ENCODE data around the gene SUMO3. TPM values are rescaled to one million over a fixed set of nuclear protein-coding genes. Genes with fewer than 3 reads are reported as not detected.

SUMO3 gene
- total RNA-seq, 1 donor from 2014 or later, result 90.0 TPM

DNA sequence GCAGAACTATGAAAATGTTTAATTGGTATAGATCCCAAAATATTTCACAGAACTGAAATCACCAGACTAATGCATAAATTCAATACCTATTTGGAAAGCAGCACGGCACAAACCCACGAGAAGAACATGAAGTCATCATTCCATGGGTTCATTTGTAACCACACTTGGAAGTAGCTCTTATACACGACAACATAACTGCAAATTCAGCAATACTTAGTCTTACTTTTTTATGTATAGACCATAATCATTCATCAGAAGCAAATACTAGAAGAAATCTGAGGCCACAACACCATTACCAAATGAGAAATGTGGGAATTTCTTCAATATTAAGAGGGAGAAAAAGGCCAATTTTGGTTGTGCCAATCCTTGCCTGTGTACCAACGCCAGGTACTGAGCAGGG is 12.0 kb downstream of the SUMO3 start:
- intact Hi-C loops (cut with micrococcal nuclease), result loop anchor here (10.0 kb wide), 1 partner anchor 151 kb away; the partner anchor contains the start of genes KRTAP12-3 and KRTAP12-4

DNA sequence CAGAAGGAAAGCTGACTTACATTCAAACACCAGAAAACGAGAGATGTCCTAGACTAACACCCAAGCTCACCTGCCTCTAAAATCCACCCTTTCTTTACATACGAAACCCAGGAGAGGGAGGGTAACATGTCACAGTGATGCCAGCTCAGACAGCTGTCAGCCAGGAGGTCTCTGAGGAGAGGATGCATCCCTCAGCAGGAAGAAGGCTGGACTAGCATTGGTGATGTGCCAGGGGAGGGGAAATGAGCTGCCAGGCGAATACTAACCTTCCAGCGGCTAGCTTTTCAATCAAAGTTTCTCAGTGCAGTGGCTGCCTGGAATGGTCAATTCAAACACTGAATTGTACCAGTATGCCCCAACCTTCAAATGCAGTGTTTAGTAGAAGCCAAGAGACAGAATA is 12.6 kb downstream of the SUMO3 start:
- intact Hi-C loops (cut with micrococcal nuclease), result loop anchor here (10.0 kb wide), 1 partner anchor 150 kb away; the partner anchor contains the start of genes KRTAP12-3 and KRTAP12-4

DNA sequence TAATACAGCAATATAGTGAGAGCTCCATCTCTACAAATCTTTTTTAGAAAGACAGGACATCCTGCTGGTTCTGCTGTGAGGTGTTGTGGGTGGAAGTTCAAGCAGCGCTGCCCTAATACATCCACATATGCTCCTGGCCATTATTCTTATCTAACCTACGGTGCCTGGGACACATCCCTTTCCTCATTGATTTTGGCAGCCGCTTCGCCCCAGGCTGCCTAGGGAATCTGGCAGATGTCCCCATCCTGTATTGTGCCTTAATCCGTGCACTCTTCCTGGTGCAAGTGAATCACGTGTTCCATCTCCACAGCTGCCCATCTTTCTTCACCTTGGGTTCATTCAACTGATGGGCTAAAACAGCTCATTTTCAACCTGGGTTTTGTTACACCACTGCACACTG is 13.1 kb downstream of the SUMO3 start:
- intact Hi-C loops (cut with micrococcal nuclease), result loop anchor here (5.0 to 10.0 kb wide), 4 partner anchors 150 to 467 kb away; partner anchors contain the start of genes CFAP410, KRTAP12-3 and KRTAP12-4

DNA sequence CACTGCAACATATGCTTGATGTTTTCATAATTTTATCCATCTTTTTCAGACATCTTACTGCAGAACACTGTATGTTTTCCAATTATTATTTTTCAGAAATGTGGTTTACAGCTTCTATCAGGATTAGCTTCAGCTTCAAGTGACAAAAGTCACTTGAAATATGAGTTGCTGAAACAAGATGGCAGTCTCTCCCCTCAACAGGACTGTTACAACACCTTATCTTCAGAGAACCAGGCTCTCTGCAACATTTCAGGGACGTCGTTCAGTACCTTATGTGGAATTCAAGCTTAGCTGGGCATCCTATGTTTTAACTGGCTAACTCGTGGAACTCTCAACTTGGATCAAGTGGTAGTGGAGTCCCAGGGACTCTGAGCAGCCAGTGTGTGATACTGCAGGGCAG is 14.2 kb downstream of the SUMO3 start:
- intact Hi-C loops (cut with micrococcal nuclease), result loop anchor here (5.0 to 10.0 kb wide), 4 partner anchors 149 to 466 kb away; partner anchors contain the start of genes CFAP410, KRTAP12-3 and KRTAP12-4

DNA sequence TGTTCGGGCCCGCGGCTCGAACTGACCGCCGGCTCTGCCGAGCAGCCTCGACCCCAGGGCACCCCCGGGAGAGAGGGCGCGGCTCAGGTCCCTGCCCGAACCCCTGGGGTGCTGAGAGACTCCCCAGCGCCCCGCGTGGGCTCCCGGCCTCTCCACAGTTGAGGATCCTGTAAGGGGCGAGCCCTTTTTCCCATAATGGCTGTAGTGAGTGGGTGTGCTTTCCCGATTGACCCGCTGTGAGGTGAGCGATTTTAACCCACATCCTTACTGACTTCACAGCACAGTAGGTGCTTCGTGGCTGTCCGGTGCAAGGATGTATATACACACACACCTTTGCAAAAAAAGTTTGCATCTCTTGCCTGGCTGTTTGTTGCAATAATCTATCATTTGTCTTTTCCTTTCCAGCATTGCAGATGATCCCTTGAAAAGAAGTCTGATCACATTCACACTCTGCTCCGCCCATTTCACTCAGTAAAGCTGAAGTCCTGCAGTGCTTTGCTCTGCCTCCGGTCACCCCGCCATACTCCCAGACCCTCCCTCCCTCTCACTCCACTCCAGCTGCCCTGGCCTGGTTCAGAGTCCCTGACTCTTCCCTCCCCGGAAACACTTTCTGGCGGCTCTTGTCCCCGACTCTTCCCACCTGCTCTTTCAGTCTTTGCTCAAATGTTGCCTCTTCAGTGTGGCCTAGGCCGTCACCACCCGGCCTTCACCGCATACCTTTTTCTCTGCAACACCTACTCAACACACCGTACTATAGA is 15.3 kb downstream of the SUMO3 start:
- intact Hi-C loops (cut with micrococcal nuclease), result loop anchor here (5.0 to 10.0 kb wide), 4 partner anchors 148 to 465 kb away; partner anchors contain the start of genes CFAP410, KRTAP12-3 and KRTAP12-4

DNA sequence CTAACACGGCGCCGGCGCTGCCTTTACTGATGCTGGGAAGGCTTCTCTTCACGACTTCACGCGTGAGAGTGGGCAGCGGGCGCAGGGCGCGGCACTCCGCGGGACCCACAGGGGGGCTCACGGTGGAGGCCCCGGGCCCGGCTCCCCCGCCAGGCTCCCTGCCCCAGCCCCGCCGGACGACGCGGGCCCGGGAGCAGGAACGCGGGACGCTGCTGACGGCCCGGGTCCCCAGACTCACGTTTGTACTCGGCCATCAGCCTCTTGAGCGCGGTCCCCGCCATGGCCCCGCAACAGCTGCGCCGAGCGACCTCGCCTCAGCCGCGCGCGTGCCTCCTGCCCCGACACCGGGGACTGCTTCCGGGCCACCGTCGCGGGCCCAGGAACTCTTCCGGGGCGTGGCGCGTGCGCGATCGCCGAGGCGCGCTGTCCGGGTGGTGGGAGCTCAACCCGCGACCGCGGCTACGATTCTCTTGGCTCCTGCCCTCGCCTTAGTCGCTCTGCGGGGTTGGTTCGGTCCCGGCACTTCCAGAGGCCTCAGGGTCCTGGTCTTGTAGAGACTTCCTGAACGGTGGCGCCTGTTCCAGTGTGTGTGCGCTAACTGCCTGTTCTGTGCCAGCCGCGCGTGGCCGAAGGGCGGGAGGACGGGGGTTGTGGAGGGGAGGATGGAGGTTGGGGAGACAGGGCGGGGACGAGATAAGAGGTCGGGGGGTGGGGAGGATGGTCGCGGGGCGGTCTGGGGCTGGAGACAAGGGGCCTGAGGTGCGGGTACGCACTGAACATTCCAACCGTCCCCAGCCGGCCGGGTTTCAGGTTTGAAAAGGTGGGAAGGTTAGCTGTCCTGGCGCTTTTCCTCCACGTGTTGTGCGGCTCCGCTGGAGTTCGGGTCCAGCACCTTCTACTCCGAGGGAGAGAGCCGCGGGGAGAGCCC is 16.1 kb downstream of the SUMO3 start, which contains the start of gene UBE2G2:
Gene UBE2G2, minus strand, starts transcription at position 353 of the 928 bp plus-strand sequence. Its CDS starts 72 bp downstream, at position 281.
- intact Hi-C loops (cut with micrococcal nuclease), result loop anchor here (1.0 to 10.0 kb wide), 9 partner anchors 16 to 464 kb away; partner anchors contain the start of genes CFAP410, KRTAP12-3 and KRTAP12-4

DNA sequence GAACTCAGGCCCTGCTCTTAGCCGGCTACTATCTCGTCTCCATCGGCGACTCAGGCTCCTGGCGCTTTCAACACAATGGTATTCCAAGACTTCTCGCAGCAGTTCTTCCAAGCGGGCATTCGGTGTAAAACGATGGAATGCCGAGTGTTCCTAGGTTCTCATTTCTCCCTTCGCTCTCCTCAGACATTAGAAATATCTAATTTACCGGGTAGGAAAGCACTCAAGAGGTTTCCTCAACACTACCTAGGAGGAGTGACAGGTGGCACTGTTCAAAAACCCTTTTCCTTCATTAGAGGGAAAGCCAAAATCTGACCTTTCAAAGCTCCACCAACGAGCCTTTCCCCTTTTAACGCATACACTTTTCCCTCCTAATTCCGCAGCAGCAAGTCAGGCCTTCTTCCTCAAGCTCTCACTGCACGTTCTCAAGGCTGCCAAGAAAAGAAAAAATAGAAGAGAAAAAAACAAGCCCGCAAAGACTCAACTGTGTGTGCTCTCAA is 16.8 kb downstream of the SUMO3 start:
- intact Hi-C loops (cut with micrococcal nuclease), result loop anchor here (1.0 to 10.0 kb wide), 9 partner anchors 16 to 464 kb away; partner anchors contain the start of genes CFAP410, KRTAP12-3 and KRTAP12-4

DNA sequence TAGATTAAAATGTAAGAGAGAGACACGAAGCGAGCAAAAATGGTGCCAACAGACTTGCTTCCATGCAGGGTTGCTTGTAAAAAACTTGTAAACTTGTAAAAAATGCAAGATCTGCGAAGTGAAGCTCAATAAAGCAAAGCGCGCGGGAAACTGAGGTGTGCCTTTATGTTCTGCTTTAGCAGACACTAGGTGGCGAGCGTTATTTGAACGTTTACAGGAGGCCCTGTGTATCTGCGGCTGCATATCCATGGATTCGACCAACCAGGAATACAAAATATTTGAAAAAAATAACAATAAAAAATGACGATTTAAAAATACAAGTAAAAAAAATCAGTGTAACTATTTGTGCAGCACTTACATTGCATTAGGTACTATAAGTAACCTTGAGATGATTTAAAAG is 17.8 kb downstream of the SUMO3 start:
- intact Hi-C loops (cut with micrococcal nuclease), result loop anchor here (2.0 to 10.0 kb wide), 6 partner anchors 47 to 463 kb away; partner anchors contain the start of genes CFAP410, KRTAP12-3 and KRTAP12-4

DNA sequence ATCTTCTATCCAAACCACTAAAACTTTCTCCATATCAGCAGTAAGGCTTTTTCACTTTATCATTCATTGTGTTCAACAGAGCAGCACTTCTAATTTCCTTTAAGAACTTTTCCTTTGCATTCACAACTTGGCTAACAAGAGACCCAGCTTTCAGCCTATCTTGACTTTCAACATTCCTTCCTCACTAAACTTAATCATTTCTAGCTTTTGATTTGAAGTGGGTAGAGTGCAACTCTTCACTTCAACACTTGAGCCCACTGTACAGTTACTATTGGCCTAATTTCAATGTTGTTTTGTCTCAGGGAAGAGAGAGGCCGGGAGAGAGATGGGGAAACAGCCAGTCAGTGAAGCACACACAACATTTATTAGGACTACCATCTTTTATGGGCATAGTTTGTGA is 18.2 kb downstream of the SUMO3 start:
- intact Hi-C loops (cut with micrococcal nuclease), result loop anchor here (2.0 to 10.0 kb wide), 6 partner anchors 47 to 462 kb away; partner anchors contain the start of genes CFAP410, KRTAP12-3 and KRTAP12-4

DNA sequence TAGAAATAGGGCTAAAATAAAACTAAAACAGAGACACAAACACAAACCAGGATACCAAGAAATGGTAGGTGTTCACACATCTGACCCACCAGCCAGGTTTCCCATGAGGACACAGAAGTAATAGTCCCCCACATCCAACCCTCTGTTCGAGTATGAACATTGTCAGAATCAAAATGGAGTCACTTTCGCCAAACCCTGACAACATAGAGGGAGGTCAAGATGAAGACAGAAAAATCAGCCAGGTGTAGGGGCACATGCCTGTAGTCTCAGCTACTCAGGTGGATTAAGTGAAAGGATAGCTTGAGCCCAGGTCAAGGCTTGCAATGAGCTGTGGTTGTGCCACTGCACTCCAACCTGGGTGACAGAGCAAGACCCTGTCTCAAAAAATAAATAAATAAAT is 20.1 kb downstream of the SUMO3 start:
- intact Hi-C loops (cut with micrococcal nuclease), result no loop called here

DNA sequence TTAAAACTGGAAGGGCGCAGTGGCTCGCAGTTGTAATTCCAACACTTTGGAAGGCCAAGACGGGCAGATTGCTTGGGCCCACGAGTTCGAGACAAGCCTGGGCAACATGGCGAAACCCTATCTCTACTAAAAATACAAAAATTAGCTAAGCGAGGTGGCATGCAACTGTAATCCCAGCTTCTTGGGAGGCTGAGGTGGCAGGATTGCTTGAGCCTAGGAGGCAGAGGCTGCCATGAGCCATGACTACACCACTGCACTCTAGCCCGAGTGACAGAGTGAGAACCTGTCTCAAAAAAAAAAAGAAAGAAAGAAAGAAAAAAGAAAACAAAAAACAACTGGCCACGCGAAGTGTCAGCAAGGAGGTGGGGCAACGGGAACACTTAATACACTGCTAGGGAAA is 22.5 kb downstream of the SUMO3 start:
- intact Hi-C loops (cut with micrococcal nuclease), result no loop called here

DNA sequence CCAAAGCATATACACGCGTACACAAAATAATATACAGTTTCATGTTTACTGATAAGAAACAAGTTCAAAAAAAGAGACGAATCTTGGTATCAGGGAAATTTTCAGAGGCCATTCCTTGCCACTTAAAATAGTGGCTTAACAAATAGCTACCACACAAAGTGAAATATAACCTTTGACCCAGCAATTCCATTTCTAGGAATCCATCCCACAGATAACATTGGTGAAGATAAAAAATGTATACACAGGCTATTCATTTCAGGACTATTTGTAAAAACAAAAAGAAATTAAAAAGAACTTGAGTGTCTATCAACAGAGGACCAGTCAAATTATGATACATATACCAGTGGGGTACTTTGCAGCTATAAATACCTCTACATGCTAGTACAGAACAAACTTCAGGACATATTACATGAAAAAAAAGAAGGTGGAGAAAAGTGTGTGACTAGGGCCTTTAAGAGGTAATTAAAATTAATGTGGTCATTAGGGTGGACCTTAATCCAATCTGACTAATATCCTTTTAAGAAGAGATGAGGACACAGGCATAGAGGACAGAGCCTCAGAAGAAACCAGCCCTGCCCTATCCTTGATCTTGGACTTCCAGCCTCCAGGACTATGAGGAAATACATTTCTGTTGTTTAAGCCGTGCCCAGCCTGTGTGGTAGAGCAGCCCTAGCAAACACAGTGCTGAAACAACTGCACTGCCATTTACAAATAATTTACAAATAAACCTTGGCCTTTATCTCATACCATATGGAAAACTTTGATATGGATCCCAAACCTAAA is 24.1 kb downstream of the SUMO3 start:
- intact Hi-C loops (cut with micrococcal nuclease), result loop anchor here (1.0 kb wide), 2 partner anchors 38 to 283 kb away; no protein-coding TSS in a partner anchor

DNA sequence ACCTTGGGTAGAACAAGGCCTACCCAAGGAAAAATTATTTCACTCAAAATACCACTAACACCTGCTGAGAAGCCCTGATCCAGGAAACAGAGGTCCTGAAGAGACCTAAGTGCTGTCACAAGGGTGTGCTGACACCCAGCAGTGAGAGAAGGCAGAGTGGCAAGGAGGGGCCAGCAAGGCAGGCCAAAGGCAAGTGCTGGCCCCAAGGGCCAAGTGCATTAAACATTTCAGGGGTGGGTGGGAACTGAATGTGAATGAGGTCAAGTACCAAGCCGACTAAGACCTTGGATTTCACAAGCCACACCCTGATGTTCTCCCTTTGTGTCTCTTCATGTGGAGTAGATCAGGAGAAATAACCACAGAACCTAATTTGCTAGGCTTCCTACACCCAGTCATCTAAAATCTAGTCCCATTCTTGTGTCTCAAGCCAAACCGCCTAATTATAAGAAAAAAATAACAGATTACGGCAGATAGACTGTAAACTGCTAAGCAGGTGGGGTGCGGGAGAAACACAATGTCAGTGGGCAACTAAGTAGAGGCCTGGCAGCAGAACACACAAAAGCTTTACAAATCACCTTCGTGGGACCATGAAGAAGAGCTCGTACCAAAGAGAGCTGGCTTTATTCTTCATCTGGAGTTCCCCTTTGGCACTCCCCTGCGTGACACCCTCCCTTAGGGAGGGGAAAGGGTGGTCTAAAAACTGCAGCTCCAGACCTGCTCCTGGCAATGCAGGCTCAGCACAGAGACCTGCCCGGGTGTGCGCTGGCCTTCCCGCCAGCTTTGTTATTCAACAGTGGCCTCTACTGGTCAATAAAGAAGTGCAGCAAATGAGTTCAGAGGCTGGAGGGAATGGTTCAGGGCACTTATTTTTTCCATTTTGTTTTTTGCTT is 24.9 kb downstream of the SUMO3 start:
- intact Hi-C loops (cut with micrococcal nuclease), result loop anchor here (1.0 kb wide), 2 partner anchors 38 to 283 kb away; no protein-coding TSS in a partner anchor

DNA sequence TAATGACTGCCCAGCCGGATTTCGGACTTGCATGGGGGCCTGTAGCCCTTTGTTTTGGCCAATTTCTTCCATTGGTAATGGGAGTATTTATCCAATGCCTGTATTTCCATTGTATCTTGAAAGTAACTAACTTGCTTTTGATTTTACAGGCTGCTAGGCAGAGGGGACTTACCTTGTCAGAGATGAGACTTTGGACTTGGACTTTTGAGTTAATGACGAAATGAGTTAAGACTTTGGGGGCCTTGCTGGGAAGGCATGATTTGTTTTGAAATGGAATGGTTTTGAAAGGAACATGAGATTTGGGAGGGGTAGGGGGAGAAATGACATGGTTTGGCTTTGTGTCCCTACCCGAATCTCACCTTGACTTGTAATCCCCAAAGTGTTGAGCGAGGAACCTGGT is 25.9 kb downstream of the SUMO3 start:
- intact Hi-C loops (cut with micrococcal nuclease), result no loop called here

DNA sequence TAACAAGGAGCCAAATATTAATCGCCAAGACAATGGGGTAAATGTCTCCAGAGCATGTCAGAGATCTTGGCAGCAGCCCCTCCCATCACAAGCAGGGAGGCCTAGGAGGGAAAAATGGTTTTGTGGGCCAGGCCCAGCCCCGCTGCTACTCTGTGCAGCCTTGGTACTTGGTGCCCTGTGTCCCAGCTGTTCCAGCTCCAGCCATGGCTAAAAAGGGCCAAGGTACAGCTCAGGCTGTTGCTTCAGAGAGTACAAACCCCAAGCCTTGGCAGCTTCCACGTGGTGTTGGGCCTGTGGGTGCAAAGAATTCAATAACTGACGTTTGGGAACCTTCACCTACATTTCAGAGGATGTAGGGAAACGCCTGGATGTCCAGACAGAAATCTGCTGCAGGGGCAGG is 26.6 kb downstream of the SUMO3 start:
- intact Hi-C loops (cut with micrococcal nuclease), result no loop called here

DNA sequence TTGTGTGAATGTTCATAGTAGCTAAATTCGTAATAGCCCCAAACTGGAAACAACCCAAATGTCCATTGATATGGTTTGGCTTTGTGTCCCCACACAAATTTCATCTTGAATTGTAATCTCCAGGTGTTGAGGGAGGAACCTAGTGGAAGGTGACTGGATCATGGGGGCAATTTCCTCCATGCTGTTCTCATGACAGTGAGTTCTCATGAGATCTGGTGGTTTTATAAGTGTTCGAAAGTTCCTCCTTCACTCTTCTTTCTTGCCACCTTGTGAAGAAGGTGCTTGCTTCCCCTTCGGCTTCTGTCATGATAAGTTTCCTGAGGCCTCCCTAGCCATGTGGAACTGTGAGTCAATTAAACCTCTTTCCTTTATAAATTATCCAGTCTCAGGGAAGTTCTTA is 27.5 kb downstream of the SUMO3 start:
- intact Hi-C loops (cut with micrococcal nuclease), result no loop called here

DNA sequence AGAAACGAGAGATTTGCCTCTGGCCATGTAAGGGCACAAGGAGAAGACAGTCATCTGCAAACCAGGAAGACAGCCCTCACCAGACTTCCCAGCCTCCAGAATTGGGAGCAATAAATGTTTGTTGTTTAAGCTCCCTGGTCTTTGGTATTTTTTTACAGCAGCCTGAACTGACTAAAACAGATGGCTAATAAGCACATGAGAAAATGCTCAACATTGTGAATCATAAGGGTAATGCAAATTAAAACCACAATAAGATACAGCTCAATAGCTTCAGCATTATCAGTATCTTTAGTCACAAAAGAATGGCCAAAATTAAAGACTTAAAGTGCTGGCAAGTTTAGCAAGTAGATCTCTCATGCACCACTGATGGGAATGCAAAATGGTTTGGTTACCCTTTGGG is 28.0 kb downstream of the SUMO3 start:
- intact Hi-C loops (cut with micrococcal nuclease), result no loop called here

DNA sequence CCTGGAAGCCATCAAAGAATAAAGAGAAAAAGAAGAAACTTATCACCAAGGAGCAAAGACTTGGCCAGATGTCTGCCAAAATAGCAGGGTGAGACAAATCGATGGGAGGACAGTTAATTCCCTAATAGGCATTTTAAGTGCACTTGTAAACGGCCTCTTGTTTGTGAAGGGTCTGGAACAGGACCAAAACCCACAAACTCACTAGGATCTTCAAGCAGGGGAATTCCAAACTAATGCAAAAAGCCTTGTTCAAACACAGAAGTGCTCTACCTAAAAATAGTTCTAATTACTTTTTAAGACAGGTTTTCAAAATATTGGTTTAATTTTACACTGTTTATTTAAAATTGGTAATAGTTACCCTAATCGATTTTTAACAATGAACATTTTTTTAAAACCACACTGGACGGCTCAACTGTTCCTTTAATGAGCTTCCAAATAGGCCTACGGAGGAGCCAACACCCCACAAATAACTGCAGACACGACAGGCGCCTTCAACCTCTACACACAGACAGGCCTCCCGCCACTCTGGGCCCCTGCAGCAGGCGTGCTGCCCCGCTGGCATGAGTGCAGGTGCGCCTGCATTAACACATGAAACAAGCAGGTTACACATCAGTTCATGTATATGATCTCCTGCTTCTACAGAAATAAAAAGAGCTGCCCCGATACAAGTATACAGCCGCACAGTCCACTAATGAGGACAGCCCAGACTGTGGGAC is 32.1 kb downstream of the SUMO3 start:
- intact Hi-C loops (cut with micrococcal nuclease), result no loop called here

Measured in T-helper 1 cell treated with Interleukin-12 subunit alpha and Interleukin-12 subunit beta and Interleukin-4 antibody, amounts not matched to agents 30 ng/mL and 1 ng/mL, for 36 hours (primary cell).